ENCODE measurements around the gene RPUSD1.

The RPUSD1 gene

GRCh38 chr16:797686-798085 lies 9.5 kb upstream of the RPUSD1 start:
- TF ChIP-seq CSRNP3 (CRISPR knock-in tag; IDR thresholded peaks at IDR 0.05) (no peak), GLIS3 (CRISPR knock-in tag; IDR thresholded peaks at IDR 0.05) (no peak), CSDC2 (CRISPR knock-in tag; IDR thresholded peaks at IDR 0.05) (no peak), ARNTL (CRISPR knock-in tag; IDR thresholded peaks at IDR 0.05; ENCODE audit: borderline replicate concordance, low read depth) (no peak), PATZ1 (CRISPR knock-in tag; IDR thresholded peaks at IDR 0.05; ENCODE audit: borderline replicate concordance) (no peak), POU6F1 (CRISPR knock-in tag; IDR thresholded peaks at IDR 0.05; ENCODE audit: borderline replicate concordance, low read depth) (no peak)

GRCh38 chr16:797120-797420 lies 8.9 kb upstream of the RPUSD1 start:
- ATAC-seq = no peak
- TF ChIP-seq RARB (CRISPR knock-in tag; IDR thresholded peaks at IDR 0.05) (no peak), CSDC2 (CRISPR knock-in tag; IDR thresholded peaks at IDR 0.05) (no peak), GLIS3 (CRISPR knock-in tag; IDR thresholded peaks at IDR 0.05) (no peak), SNAI2 (CRISPR knock-in tag; IDR thresholded peaks at IDR 0.05) (no peak)

More at GRCh38 chr16:797686-798085, 9.5 kb upstream of the RPUSD1 start:
- ATAC-seq = no peak

- ATAC-seq = no peak
- no peak for TF ChIP-seq GLIS3 (CRISPR knock-in tag; IDR thresholded peaks at IDR 0.05)
- TF ChIP-seq TSHZ2 (CRISPR knock-in tag; IDR thresholded peaks at IDR 0.05) = no peak
- no peak for TF ChIP-seq ZFP30 (CRISPR knock-in tag; IDR thresholded peaks at IDR 0.05)
- no peak for TF ChIP-seq CREB5 (CRISPR knock-in tag; IDR thresholded peaks at IDR 0.05; ENCODE audit: low read depth)
- no peak for TF ChIP-seq ZFP3 (CRISPR knock-in tag; IDR thresholded peaks at IDR 0.05)
- TF ChIP-seq CSDC2 (CRISPR knock-in tag; IDR thresholded peaks at IDR 0.05) = no peak
- no peak for TF ChIP-seq SNAI2 (CRISPR knock-in tag; IDR thresholded peaks at IDR 0.05)
- TF ChIP-seq RARB (CRISPR knock-in tag; IDR thresholded peaks at IDR 0.05) = no peak
- no peak for TF ChIP-seq CSRNP3 (CRISPR knock-in tag; IDR thresholded peaks at IDR 0.05)
- no peak for TF ChIP-seq ESRRG (CRISPR knock-in tag; IDR thresholded peaks at IDR 0.05)
These were observed 8.3 kb upstream of the RPUSD1 start for GRCh38 chr16:796296-797119.

GRCh38 chr16:795580-796229 lies 7.5 kb upstream of the RPUSD1 start:
- no peak for ATAC-seq
- TF ChIP-seq ZNF8 (CRISPR knock-in tag; IDR thresholded peaks at IDR 0.05) (no peak), ZNF565 (CRISPR knock-in tag; conservative IDR thresholded peaks at IDR 0.05; ENCODE audit: low read depth) (no peak), GLIS3 (CRISPR knock-in tag; IDR thresholded peaks at IDR 0.05) (no peak), BACH2 (CRISPR knock-in tag; IDR thresholded peaks at IDR 0.05; ENCODE audit: borderline replicate concordance) (no peak), TOX (CRISPR knock-in tag; IDR thresholded peaks at IDR 0.05; ENCODE audit: borderline replicate concordance) (no peak), POU6F1 (CRISPR knock-in tag; IDR thresholded peaks at IDR 0.05; ENCODE audit: borderline replicate concordance, low read depth) (no peak), ARNTL (CRISPR knock-in tag; IDR thresholded peaks at IDR 0.05; ENCODE audit: borderline replicate concordance, low read depth) (no peak), TSHZ2 (CRISPR knock-in tag; IDR thresholded peaks at IDR 0.05) (no peak)

Data from SK-N-SH treated with all-trans-retinoic acid at 6 μM for 48 hours (cell line).